Stimulated activated CD8-positive, alpha-beta memory T cell treated with anti-CD3 and anti-CD28 coated beads, Interleukin-7, amount 100 ng/mL, for 4 hours (primary cell): ENCODE data around the gene ITPR1.
"Not testable (repeated sequence)": the region's sequence is repeated elsewhere in the genome, so short reads cannot be mapped to it uniquely, and the experiment has no call there.

Source experiments
- DNase-seq, 2 donors: peaks; one replicate each; pipeline ENCODE4 v3.0.0-alpha.2; 2020; ENCODE audit warnings: low read depth in 2 of 2

Gene ITPR1

GRCh38 chr3:4571690-4572334 is 78.7 kb downstream of the ITPR1 start:
- DNase-seq: no peak

GRCh38 chr3:4573153-4573552 is 80.0 kb downstream of the ITPR1 start:
- no peak for DNase-seq

GRCh38 chr3:4574426-4574965 is 81.3 kb downstream of the ITPR1 start:
- DNase-seq: no peak

GRCh38 chr3:4575381-4575780 is 82.2 kb downstream of the ITPR1 start:
- no peak for DNase-seq

- DNase-seq: no peak
Measured at GRCh38 chr3:4577721-4578120, 84.6 kb downstream of the ITPR1 start.

DNA sequence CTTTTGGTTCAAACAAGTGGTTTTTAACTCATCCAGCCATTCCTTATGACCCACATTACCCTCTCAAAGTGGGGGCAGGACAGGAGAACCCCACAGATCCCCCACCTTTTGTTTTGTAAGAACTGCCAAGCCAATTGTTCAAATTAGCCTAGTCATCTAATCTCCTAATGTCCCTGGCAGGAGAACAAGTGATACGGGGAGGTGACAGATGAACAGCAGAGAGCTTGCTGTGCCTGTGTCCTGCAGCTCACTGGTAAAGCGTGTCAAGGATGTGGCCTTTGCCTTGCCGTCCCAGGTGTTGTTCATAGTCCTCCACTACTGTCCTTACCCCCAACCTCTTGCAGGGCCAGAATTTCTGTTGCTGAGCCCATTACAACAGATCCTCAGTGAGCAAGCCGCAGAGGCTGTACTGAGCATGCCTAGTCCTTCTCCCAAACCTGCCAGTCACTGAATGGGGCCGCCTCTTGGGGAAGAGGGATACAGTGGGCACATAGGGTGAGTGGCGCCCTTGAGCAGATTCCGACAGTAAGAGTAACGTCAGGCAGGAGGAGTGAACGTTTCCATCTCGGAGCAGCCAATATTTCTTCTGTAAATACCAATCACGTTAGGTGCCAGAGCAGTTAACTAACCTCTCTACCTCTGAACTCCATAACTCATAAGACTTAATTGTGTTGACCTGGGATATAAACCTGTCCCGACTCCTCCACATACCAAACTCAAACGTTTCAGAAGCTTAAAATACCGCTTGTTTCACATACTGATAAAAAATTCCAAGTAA is 87.4 kb downstream of the ITPR1 start:
- DNase-seq: no peak

DNA sequence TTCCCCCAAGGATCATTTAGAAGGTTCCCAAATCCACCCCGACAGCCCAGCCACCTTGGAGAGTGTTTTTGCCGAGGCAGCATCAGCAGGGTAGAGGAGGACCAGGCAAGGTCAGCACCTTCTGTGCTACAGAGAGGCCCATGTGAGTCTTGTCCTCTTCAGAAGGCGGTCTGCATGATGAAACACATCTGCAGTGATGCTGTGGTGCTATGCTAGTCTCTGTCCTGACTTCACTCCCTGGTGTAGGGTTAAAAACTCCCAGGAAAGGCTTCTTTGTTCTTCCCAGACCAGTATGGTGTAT is 87.9 kb downstream of the ITPR1 start:
- no peak for DNase-seq

DNA sequence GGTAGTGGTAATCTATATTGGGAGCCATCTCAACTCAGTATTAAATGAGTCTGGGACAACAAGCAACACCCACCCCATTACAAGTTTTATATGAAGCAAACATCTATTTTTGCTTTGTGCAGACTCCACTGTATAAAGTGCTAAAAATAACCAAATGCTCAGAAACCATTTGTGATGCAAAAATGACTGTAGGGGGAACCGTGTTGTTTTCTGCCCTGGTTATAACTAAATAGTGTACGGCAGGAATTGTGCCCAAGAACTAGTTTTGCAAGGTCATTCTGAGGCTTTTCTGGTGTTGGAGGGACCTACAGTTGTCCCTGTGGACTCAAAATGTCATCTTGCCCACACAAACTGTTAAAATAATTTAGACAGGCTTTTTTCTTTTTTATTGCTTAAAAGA is 88.3 kb downstream of the ITPR1 start:
- DNase-seq: no peak

DNA sequence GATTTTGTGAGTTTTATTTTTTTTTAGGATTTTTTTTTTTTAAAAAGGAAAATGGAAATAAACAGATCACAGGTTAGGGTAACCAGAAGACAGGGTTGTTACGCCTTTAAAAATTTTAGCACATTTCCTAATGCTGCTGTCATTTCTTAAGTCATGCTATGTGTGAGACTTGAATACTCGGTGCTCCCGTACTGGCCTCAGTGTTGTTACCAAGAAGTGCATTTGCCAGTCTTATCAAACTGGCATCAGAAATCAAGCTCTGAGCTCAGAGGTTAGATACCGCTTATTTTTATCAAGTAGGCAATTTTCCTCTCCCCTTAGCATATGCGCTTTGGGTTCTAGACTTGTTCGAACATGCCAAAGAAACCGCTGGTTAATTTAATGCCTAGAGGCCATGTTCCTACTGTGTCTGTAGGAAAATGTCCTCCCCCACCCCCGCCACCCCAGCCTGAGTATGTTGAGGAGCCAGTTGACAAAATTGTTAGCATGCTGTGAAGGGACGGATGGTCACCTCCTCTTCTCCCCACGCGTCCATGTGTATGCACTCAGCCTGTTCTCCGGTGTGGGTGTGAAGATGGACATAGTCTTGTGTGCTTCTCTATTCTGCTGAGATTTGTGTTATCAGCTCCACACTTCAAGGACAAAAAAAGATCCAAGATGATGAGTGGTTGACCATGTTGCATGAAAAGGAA is 88.9 kb downstream of the ITPR1 start:
- DNase-seq: no peak

- DNase-seq: no peak
Measured at GRCh38 chr3:4582624-4583023, 89.5 kb downstream of the ITPR1 start.

DNA sequence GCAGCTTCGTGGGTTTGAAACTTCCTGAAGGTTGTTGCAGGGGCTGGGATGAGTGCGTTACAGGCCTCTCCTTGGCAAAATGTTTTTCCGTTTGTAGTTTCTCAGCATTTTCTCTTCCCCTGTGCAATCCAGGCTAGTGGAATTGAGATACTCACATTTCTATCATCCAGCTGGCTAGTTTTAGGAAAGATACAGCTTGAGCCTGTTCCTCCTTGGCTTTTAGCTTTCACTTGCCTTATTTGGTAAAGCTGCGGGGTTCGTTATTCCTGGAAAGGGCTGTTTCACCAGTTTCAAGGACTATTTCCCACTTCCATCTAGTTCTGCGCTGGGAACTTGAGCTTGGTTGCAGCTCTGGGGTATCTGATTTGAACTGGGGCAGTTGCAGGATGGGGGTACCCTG is 90.3 kb downstream of the ITPR1 start:
- DNase-seq: no peak

- DNase-seq: no peak
Measured at GRCh38 chr3:4584456-4585249, 91.5 kb downstream of the ITPR1 start.

DNA sequence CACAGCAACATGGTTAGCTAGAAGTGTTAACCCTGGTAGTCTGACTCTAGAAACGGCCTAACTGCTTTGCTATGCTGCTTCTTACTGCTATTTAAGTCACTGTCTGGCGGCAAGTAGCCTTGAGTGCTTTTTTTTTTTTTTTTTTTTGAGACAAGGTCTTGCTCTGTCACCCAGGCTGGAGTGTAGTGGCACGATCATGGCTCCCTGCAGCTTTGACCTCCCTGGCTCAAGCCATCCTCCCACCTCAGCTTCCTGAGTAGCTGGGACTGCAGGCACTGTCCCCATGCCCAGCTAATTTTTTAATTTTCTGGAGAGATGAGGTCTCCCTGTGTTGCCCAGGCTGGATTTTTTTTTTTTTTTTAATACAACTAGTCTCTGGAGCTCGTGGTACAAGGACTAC is 93.2 kb downstream of the ITPR1 start:
- no peak for DNase-seq

DNA sequence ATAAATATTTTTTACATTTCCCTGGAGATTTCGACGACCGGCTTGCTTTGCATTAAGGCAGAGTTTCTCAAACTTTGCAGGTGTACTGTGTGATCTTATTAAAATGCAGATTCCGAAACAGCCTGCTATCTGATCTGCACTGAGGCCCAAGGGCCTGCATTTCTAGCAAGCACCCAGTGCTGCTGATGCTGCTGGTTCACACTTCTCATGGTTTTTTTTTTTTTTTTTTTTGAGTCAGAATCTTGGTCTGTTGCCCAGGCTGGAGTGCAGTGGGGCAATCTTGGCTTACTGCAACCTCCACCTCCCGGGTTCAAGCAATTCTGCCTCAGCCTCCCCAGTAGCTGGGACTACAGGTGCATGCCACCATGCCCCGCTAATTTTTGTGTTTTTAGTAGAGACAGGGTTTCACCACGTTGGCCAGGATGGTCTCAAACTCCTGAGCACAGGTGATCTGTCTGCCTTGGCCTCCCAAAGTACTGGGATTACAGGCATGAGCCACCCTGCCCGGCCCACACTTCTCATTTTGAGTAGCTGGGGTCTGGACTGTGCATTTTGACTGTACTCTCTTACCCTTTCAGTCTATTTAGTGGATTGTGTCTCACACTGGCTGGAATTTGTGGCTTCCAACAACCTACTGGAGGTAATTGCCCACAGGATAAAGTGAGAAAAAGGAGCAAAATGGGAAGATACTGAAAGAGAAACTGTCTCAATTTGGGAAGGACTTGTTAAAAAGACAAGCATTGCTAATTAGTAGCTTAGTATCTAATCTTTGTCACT is 94.1 kb downstream of the ITPR1 start:
- no peak for DNase-seq

DNA sequence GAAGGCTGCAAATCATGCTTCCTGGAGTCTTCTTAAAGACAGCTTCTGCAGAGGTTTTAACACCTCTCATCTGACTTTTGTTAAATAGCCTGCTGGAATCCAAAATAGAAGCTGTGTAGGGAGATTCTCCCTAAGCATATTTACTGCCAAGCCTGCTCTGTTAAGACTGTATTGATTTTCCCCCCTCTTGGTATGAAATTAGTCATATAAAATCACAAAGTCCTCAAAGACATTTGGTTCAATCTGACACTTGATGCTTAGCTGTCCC is 94.6 kb downstream of the ITPR1 start:
- no peak for DNase-seq

DNA sequence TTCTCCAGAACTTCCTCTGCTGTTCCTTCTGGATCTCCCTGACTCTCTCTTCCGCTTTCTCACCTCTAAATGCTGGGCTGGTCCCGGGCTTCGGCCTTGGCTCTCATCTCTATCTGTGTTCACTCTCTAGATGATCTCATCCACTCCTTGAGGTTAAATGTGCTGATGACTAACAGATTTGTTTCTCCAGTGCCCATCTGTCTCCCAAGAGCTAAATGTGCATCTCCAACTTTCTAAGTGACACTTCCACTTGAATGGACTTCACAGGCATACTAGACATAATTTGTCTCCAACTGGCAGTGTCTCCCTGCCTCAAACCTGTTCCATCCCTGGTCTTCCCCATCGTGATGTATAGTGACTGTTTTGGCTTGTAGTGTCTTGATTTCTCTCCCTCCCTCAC is 95.3 kb downstream of the ITPR1 start:
- no peak for DNase-seq

DNA sequence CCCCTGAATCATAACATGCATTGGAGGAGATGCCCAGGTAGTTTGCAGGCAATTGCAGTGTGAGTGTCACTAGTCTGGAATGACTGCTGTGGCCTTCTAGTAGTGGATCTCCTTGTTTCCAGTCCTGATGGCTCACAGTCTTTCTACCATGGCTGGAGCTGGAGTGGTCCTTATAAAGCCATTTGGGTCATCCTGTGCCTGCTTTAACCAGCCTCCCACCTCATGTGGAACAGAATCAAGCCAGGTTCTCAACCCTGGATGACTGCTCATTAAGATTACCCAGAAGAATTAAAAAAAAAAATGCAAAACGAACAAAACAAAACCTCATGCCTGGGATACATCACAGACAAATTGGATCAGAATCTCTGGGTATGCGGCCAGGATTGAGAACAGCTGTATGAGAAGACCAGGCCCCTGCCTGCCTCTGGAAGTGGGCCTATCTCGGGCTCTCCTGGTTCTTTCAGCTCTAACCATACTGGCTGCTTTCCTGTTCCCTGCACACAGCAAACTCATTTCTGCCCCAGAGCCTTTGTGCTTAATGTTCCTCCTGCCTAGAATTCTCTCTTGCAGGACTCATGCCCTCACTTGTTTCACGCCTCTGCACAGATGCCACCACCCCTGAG is 96.4 kb downstream of the ITPR1 start:
- no peak for DNase-seq

DNA sequence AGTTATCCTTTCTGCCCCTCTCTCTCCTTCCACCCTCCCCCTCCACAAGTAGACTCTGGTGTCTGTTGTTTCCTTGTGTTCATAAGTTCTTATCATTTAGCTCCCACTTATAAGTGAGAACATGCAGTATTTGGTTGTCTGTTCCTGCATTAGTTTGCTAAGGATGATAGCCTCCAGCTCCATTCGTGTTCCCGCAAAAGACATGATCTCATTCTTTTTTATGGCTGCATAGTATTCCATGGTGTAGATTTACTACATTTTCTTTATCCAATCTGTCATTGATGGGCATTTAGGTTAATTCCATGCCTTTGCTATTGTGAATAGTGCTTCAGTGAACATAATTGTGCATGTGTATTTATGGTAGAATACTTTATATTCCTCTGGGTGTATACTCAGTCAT is 97.7 kb downstream of the ITPR1 start:
- not testable (repeated sequence) for DNase-seq

DNA sequence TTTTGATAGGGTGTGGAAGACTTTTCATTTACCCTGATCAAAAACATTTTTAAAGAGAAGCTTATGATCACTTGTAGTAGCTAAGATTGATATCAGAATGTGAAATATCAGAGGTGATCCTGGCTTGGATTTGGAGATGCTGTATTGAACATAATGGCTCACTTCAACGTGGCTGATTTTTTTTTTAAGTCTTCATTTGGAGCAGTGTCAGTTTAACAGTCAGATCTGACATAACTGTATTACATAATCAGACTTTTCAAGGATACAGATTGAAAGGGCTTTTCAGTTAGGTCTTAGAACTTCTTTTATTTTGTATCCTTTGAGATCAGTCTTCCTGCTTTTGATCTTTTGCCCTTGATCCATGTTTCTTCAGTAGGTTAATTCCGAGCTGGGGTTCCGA is 98.5 kb downstream of the ITPR1 start:
- DNase-seq: no peak

- no peak for DNase-seq
Measured at GRCh38 chr3:4593014-4593413, 99.9 kb downstream of the ITPR1 start.

DNA sequence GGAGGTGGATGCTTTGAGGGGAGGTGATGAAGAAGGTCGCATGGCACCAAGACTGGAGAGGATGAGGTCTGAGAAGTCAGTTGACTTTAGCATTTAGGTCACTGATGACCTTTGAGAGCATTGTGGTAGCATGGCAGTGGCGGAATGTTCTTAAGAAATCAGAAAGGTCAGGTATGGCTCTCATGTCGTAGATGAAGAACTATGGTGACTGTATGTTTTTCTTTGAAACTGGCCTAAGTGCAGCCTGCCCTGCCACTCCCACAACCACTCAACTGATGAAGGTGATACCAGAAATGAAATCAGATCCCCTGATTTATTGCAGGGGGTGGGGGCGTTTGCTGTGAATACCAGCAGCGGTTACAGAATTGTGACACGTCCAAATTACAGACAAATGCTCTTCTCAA is 102.6 kb downstream of the ITPR1 start:
- no peak for DNase-seq
